Mucosa of stomach (tissue), 1 donor: ENCODE data around the gene AGMAT.

Experiments used
- H3K27me3 ChIP-seq: one replicate; pipeline ENCODE4 v1.7.0; 2013; ENCODE audit warnings: mild to moderate bottlenecking, low read length; ENCODE audit not compliant: control insufficient read depth, insufficient read depth
- H3K36me3 ChIP-seq: one replicate; pipeline ENCODE4 v1.7.0; 2013; ENCODE audit warnings: low read length; ENCODE audit not compliant: control insufficient read depth, insufficient read depth
- H3K4me1 ChIP-seq: one replicate; pipeline ENCODE4 v1.7.0; 2013; ENCODE audit warnings: mild to moderate bottlenecking, low read length; ENCODE audit not compliant: control insufficient read depth, insufficient read depth
- H3K4me3 ChIP-seq: one replicate; pipeline ENCODE4 v1.7.0; 2013; ENCODE audit warnings: low read length
- H3K9ac ChIP-seq: one replicate; pipeline ENCODE4 v1.7.0; 2013; ENCODE audit warnings: mild to moderate bottlenecking, low read length, moderate library complexity
- H3K9me3 ChIP-seq: one replicate; pipeline ENCODE4 v1.7.0; 2013; ENCODE audit warnings: mild to moderate bottlenecking, low read length, moderate library complexity; ENCODE audit not compliant: control insufficient read depth
- donor health status: Pancreatic carcinoma.

AGMAT gene, protein sequence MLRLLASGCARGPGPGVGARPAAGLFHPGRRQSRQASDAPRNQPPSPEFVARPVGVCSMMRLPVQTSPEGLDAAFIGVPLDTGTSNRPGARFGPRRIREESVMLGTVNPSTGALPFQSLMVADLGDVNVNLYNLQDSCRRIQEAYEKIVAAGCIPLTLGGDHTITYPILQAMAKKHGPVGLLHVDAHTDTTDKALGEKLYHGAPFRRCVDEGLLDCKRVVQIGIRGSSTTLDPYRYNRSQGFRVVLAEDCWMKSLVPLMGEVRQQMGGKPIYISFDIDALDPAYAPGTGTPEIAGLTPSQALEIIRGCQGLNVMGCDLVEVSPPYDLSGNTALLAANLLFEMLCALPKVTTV

DNA sequence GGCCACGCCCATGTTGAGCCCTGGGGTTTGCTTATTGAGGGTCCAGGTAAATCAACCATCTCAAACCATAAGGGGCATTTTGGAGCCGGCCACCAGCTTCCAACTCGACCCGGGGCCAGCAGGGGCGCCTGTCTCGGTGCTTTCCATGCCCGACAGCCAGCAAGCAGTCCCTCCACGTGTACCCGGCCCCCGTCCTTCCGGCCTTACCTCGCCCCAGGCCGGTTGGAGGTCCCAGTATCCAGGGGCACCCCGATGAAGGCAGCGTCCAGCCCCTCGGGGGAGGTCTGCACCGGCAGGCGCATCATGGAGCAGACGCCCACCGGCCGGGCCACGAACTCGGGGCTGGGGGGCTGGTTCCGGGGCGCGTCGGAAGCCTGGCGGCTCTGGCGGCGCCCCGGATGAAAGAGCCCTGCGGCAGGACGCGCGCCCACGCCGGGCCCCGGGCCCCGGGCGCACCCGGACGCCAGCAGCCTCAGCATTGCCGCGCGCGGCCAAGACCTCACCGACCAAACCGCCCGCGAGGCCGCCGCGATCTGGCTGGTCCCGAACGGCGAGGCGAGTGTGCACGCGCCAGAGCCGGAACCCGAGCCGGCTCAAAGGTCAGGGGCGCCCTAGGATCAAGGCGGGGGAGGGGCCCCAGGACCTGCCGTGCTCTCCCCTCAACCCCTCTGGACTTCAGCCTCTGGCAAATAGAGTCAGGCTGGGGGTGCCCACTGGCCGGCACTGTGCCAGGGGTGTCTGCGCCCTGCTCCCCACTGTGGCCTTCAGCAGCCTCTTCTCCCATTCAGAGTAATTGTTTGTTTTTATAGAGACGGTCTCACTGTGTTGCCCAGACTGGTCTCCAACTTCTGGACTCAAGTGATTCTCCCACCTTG lies at the start of gene AGMAT:
Gene AGMAT (minus strand): TSS at position 563 of the 875 bp plus-strand sequence. CDS start 84 bp downstream, at position 479.
- Histone ChIP-seq H3K27me3 (no peaks in the 10 kb centered on the region), H3K4me3 (peak within 1 kb of the TSS; percentile 25), H3K9me3 (no peaks in the 10 kb centered on the region), H3K4me1 (peaks cover 4% of the 10 kb centered on the region), H3K36me3 (no peaks in the 10 kb centered on the region), H3K9ac (peak within 1 kb of the TSS; percentile 64)

DNA sequence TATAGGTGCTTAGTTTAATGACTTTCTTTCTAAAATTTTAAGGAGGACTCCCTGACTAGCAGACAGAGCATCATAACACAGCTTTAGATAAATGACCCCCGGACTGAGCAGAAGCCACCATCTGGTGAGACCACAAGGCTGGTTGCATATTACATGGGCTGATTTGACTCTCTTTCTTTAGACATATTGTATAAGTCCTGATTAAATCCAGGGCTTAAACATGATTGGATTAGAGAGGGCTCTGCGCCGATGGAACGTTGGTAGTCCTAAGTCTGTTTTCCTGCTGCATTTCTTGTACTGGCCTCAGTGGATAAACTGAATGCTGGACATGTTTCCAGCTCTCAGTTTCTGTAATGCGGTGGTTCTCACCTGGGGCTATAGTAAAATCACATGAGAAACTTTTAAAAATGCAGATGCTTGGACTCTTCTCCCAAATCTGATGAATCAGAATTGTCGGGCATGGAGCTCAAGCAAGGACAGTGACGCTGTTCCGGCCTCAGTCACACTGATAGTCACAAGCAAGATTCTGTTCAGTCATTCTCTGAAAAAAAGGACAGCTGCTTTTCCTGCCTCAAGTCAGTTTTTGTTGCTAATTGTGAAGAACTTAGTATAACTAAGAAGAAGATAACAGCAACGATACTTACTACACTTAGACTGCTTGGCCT lies 49.0 kb upstream of the AGMAT start:
- H3K4me1 ChIP-seq = no peaks in the 10 kb centered on the region
- no peak overlapping the region for H3K9ac ChIP-seq
- H3K27me3 ChIP-seq = no peaks in the 10 kb centered on the region
- H3K9me3 ChIP-seq = no peaks in the 10 kb centered on the region
- H3K4me3 ChIP-seq = no peak overlapping the region
- H3K36me3 ChIP-seq = peaks cover 9% of the 10 kb centered on the region

DNA sequence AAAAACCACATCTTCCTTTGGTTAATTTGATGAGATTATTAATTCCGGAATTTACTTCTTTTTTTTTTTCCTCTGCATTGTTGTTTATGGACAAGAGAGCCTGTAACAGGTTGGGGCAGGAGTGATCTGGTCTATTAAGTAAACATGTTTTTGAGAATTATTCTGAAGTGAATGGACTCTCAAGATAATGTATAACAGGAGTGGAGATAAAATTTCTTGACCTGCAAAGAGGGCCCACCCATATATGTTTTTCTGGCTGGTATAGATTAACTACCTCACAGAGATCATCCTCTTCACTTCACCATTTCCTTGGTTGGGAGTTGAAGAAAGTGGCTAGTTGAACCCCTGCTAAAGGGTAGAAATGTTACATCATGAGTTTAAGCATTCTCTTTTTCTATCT lies 43.2 kb upstream of the AGMAT start:
- Histone ChIP-seq H3K27me3 (no peaks in the 10 kb centered on the region), H3K4me1 (peaks cover 8% of the 10 kb centered on the region), H3K4me3 (no peak overlapping the region), H3K9me3 (no peaks in the 10 kb centered on the region), H3K9ac (no peak overlapping the region), H3K36me3 (no peaks in the 10 kb centered on the region)

DNA sequence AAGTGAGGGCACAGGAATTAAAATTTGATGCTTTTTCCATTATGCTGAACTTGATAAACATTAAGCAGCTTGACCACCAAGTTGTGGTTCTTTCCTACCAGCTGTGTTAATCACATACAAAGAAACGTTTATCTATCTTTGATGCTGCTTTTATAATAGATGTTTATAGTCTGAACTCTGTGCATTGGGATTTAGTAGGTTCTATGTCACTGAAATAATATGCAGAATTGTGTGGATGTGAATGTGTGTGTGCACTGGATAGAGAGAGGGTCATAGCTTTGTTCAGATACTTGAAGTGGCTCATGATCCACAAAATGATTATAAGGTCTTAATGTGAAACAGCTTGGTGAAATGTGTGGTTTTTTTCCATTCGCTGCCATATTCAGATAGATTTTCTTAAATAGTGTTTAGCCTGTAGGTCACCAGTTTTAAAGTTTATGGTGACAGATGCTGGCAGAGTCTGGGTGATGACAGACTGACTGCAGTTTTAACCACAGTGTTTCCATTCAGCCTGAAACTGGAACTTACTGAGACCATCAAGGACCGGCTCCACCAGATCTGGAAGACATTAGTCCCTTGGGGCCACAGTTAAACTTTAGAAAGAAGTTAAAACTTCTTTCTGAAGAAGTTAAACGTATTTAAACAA lies 42.6 kb upstream of the AGMAT start:
- no peak overlapping the region for H3K9ac ChIP-seq
- no peak overlapping the region for H3K4me3 ChIP-seq
- no peaks in the 10 kb centered on the region for H3K9me3 ChIP-seq
- peaks cover 8% of the 10 kb centered on the region for H3K4me1 ChIP-seq
- H3K36me3 ChIP-seq = no peaks in the 10 kb centered on the region
- H3K27me3 ChIP-seq = no peaks in the 10 kb centered on the region

DNA sequence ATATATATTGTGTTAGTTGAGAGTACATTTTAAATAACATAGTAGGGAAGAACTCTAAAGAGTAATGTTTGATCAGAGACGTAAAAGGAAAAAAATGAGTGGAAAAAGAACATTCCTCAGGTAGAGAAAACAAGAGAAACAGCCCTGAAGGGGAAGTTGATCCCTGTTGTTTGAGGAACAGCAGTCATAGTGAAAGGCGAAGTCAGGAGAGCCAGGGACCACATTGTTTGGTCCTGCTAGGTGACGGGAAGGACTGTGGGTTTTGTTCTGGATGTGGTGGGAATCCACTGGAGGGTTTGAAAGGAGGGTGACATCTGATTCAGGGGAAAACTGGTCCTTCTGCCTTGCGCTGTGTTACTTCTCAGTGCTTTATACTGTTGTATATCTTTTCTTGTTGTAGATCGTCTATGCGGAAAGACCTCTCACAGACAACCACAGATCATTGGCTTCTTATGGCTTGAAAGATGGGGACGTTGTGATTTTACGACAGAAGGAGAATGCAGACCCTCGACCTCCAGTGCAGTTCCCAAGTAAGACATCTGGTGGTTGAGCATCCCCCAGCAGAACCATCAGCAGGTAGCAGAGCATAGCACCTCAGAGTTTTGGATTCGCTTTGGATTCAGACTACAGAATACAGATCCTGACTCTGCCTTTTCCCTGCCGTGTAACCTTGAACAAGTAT lies 41.6 kb upstream of the AGMAT start:
- H3K4me3 ChIP-seq = no peak overlapping the region
- H3K4me1 ChIP-seq = peaks cover 8% of the 10 kb centered on the region
- H3K9ac ChIP-seq = no peak overlapping the region
- no peaks in the 10 kb centered on the region for H3K9me3 ChIP-seq
- no peaks in the 10 kb centered on the region for H3K36me3 ChIP-seq
- no peaks in the 10 kb centered on the region for H3K27me3 ChIP-seq

DNA sequence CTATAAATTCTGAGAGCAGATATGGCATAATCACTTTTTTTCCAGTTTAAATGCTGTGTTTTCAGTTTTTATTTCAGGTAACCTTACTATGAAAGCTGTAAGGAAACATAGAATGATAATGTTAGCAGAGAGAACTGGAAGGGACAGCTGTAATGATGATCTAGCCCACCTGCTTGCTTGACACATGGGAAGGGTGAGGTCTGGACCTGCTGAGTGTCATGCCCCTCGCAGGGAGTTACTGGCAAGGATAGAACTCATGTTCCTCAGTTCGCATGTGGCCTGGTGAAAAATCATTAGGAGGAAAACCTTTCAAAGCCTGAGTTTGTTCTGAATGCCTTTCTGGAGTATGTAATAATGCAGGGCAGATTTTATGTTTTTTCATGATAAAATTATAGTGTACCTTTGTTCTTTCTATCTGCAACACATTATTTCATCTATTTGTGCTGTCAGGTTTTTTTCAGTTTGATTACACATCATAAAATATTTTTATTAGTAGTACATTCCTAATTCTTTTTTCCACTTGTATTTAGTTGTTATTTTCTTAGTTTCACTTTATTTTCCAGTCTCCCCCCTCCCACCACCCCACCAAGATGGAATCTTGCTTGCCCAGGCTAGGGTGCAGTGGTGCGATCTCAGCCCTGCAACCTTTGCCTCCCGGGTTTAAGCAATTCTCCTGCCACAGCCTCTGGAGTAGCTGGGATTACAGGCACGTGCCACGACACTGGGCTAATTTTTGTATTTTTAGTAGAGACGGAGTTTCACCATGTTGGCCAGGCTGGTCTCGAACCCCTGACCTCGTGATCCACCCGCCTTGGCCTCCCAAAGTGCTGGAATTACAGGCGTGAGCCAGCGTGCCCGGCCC lies 40.4 kb upstream of the AGMAT start:
- no peaks in the 10 kb centered on the region for H3K9me3 ChIP-seq
- H3K4me1 ChIP-seq = peaks cover 17% of the 10 kb centered on the region
- H3K27me3 ChIP-seq = no peaks in the 10 kb centered on the region
- H3K9ac ChIP-seq = no peak overlapping the region
- H3K36me3 ChIP-seq = no peaks in the 10 kb centered on the region
- no peak overlapping the region for H3K4me3 ChIP-seq

DNA sequence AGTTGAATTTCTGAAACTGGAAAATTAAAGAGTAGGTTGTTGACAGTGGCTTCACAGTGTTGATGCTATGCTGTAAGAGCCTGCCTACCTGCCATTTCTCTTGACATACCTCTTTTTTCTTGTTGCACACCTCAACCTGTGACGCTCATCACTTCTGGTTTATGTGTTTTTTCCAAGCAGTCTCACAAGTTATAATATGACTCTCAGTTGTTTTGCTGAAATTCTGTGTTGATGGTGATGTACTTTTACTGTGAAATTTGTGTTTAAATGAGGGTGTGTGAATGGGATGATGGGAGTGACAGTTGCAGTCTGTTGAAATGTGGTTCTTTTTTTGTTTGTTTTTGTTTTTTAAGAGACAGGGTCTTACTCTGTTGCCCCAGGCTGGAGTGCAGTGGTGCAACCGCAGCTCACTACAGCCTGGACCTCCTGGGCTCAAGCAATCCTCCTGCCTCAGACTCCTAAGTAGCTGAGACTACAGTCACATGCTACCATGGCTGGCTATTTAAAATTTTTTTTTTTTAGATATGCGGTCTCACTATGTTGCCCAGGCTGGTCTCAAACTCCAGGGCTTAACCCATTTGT lies 39.4 kb upstream of the AGMAT start:
- H3K4me3 ChIP-seq = no peak overlapping the region
- no peaks in the 10 kb centered on the region for H3K9me3 ChIP-seq
- H3K36me3 ChIP-seq = no peaks in the 10 kb centered on the region
- peaks cover 25% of the 10 kb centered on the region for H3K4me1 ChIP-seq
- H3K27me3 ChIP-seq = no peaks in the 10 kb centered on the region
- H3K9ac ChIP-seq = no peak overlapping the region

DNA sequence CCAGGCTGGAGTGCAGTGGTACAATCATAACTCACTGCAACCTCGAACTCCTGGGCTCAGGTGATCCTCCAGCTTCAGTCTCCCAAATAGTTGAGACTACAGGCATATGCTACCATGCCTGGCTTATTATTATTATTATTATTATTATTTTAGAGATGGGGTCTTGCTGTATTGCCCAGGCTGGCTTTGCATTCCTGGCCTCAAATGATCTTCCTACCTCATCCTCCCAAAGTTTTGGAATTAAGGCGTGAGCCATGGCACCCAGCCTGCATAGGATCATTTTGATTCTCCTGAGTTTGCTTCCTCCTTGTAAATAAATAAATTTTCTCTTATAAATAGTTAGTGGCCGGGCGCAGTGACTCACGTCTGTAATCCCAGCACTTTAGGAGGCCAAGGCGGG lies 38.6 kb upstream of the AGMAT start:
- no peaks in the 10 kb centered on the region for H3K9me3 ChIP-seq
- H3K9ac ChIP-seq = no peak overlapping the region
- no peaks in the 10 kb centered on the region for H3K27me3 ChIP-seq
- H3K36me3 ChIP-seq = no peaks in the 10 kb centered on the region
- peaks cover 29% of the 10 kb centered on the region for H3K4me1 ChIP-seq
- no peak overlapping the region for H3K4me3 ChIP-seq

DNA sequence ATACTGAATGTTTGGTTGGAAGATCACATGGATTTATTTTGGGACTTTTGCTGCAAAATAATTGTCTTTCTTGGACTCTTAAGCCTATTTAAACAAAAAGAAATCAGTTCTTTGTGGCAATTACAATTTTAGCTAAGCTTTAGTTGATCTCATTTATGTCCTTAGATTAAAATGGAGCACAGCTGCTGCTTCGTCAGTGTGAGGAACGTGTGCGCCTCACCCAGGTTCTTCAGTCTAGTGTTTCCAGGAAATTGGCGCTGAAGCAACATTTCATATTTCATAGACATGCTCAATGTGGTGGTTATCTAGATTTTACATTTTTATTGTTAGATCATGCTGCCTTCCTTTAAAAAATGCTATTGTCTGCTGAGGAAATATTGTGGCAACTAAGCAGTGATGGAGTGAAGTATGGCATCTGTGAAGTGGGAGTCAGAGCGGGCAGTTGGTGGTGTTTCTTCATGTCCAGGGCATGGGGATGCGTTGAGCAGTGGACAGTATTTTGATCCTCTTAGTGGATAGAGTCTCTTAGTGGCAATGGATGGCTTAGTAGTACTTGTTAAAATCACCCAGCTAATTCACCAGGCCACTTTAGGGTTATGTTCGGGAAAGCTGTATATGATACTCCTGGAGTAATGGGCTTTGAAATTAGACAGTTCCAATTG lies 38.0 kb upstream of the AGMAT start:
- peaks cover 27% of the 10 kb centered on the region for H3K4me1 ChIP-seq
- no peak overlapping the region for H3K4me3 ChIP-seq
- H3K9ac ChIP-seq = no peak overlapping the region
- no peaks in the 10 kb centered on the region for H3K9me3 ChIP-seq
- no peaks in the 10 kb centered on the region for H3K27me3 ChIP-seq
- H3K36me3 ChIP-seq = no peaks in the 10 kb centered on the region

DNA sequence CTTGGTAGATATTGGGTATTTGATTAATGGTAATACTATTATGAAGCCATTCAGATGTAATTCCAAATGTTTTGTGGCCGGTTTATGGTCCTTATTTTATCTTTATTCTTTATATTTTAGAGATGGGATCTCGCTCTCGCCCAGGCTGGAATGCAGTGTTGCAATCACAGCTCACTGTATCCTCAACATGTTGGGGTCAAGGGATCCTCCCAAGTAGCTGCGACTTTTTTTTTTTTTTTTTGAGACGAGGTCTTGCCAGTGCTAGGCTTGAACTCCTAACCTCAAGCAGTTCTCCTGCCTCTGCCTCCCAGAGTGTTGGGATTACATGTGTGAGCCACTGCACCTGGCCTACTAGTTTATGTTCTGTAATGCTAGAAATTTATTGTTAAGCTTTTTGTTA lies 37.1 kb upstream of the AGMAT start:
- Histone ChIP-seq H3K36me3 (no peaks in the 10 kb centered on the region), H3K27me3 (no peaks in the 10 kb centered on the region), H3K9me3 (no peaks in the 10 kb centered on the region), H3K4me3 (no peak overlapping the region), H3K4me1 (peaks cover 21% of the 10 kb centered on the region), H3K9ac (no peak overlapping the region)
